Suprapubic skin (tissue), 4 donors: ENCODE results near the gene QPCTL. TPM values are rescaled to one million over a fixed set of nuclear protein-coding genes. Genes with fewer than 3 reads are reported as not detected.
A peak's percentile ranks its signal among the peaks of the same experiment; 100 is the strongest.
"Not testable (repeated sequence)": the region's sequence is repeated elsewhere in the genome, so short reads cannot be mapped to it uniquely, and the experiment has no call there.

Experiments
- DNase-seq, 2 donors: peaks; one replicate each; pipeline ENCODE4 v3.0.0-alpha.2; 2019; ENCODE audit warnings: low spot score in 2 of 2
- H3K27ac ChIP-seq: fragments of 200-600 bp; sonication (generic); one replicate; pipeline ENCODE4 v1.5.1; 2019
- H3K27me3 ChIP-seq: fragments of 200-600 bp; sonication (generic); one replicate; pipeline ENCODE4 v1.5.1; 2019
- H3K36me3 ChIP-seq: fragments of 200-600 bp; sonication (generic); one replicate; pipeline ENCODE4 v1.5.1; 2019
- H3K4me1 ChIP-seq: fragments of 200-600 bp; sonication (generic); one replicate; pipeline ENCODE4 v1.5.1; 2019
- H3K4me3 ChIP-seq: fragments of 200-600 bp; sonication (generic); one replicate; pipeline ENCODE4 v1.5.1; 2019; ENCODE audit warnings: mild to moderate bottlenecking
- H3K9me3 ChIP-seq: fragments of 200-600 bp; sonication (generic); one replicate; pipeline ENCODE4 v1.5.1; 2019
- EP300 ChIP-seq: sonication (generic); formaldehyde crosslinking; IDR thresholded peaks from one replicate; pipeline ENCODE4 v1.6.1; 2017; ENCODE audit warnings: antibody characterized with exemption
- POLR2A ChIP-seq, 2 donors: fragments of 450-650 bp; IDR thresholded peaks; one replicate each; pipeline ENCODE4 v1.6.1; 2017; ENCODE audit warnings: antibody characterized with exemption in 2 of 2, mild to moderate bottlenecking in 2 of 2, moderate library complexity in 2 of 2
- POLR2AphosphoS5 ChIP-seq, 3 donors: sonication (generic); formaldehyde crosslinking; IDR thresholded peaks; one replicate each; pipeline ENCODE4 v1.6.1; 2017; ENCODE audit warnings: antibody characterized with exemption in 3 of 3
- WGBS: methylation state at CpG from one replicate; pipeline ENCODE4 v1.1.5; 2018; 5-methylcytosine and 5-hydroxymethylcytosine counted together
- total RNA-seq, 4 donors: library from RNA; depleted of rRNA; stranded (reverse); fragments of >200 nt; gene quantifications; one replicate each; pipeline ENCODE4 v1.1.0, GENCODE V29; 2016
- TF ChIP-seq, protein P1 (sequence below), 2 donors: fragments of 200-600 bp in 1 of 2; fragments of 450-650 bp in 1 of 2; sonication (generic) in 1 of 2; IDR thresholded peaks; one replicate each; pipeline ENCODE4 v1.5.1; 2016 to 2019; ENCODE audit warnings: antibody characterized with exemption in 2 of 2, mild to moderate bottlenecking in 1 of 2, moderate library complexity in 1 of 2

Gene QPCTL
- total RNA-seq, 4 donors from 2014 or later, result 5.9 to 11.4 (median 8.4) TPM

DNA sequence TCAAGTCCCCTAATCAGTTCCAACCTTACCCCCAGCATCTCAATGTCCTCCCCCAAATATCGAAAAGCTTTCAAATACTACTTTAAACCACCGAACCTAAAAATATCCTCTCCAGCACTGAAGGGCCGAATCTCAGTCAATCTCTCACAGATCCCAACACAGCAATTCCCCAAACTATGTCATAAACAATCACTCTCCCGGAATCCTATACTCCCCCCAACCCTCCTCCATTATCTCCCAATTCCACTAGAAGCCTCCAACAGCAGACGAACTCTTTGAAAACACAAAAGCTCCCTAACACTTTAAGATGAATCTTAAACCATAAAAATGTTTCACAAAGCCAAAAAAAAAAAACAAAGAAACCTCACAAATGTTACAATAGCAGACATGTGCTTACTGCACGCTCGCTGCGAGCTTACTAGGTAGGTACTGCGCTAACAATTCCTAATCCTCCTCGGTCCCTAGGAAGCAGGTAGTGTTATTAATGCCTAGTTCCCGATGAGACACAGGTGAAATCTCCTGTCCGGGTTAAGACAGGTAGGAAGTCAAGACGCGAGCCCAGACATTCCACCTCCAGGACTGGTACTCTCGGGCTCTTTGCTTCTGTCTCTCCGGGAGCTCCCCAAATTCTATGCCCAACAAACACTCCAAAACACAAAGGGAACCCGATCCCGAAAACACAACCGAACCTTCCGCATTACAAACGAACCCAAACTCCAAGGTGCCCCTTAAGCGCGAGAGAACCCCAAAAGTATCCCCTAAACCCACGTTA lies 24.1 kb downstream of the QPCTL start:
- Histone ChIP-seq H3K9me3 (no peaks in the 10 kb centered on the region), H3K4me3 (peak overlapping the region; percentile 68), H3K36me3 (peaks cover 18% of the 10 kb centered on the region), H3K27ac (peak overlapping the region; percentile 91), H3K4me1 (peaks cover 32% of the 10 kb centered on the region), H3K27me3 (no peaks in the 10 kb centered on the region)
- no peak for DNase-seq
- WGBS, result 2% methylated on average over 24 of the region's 24 CpGs
- TF ChIP-seq EP300 (no peak), POLR2A (IDR thresholded peaks at IDR 0.05) (no peak), POLR2AphosphoS5 (IDR thresholded peaks at IDR 0.05) (no peak)
- TF ChIP-seq, protein P1, sequence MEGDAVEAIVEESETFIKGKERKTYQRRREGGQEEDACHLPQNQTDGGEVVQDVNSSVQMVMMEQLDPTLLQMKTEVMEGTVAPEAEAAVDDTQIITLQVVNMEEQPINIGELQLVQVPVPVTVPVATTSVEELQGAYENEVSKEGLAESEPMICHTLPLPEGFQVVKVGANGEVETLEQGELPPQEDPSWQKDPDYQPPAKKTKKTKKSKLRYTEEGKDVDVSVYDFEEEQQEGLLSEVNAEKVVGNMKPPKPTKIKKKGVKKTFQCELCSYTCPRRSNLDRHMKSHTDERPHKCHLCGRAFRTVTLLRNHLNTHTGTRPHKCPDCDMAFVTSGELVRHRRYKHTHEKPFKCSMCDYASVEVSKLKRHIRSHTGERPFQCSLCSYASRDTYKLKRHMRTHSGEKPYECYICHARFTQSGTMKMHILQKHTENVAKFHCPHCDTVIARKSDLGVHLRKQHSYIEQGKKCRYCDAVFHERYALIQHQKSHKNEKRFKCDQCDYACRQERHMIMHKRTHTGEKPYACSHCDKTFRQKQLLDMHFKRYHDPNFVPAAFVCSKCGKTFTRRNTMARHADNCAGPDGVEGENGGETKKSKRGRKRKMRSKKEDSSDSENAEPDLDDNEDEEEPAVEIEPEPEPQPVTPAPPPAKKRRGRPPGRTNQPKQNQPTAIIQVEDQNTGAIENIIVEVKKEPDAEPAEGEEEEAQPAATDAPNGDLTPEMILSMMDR (IDR thresholded peaks at IDR 0.05), result no peak

DNA sequence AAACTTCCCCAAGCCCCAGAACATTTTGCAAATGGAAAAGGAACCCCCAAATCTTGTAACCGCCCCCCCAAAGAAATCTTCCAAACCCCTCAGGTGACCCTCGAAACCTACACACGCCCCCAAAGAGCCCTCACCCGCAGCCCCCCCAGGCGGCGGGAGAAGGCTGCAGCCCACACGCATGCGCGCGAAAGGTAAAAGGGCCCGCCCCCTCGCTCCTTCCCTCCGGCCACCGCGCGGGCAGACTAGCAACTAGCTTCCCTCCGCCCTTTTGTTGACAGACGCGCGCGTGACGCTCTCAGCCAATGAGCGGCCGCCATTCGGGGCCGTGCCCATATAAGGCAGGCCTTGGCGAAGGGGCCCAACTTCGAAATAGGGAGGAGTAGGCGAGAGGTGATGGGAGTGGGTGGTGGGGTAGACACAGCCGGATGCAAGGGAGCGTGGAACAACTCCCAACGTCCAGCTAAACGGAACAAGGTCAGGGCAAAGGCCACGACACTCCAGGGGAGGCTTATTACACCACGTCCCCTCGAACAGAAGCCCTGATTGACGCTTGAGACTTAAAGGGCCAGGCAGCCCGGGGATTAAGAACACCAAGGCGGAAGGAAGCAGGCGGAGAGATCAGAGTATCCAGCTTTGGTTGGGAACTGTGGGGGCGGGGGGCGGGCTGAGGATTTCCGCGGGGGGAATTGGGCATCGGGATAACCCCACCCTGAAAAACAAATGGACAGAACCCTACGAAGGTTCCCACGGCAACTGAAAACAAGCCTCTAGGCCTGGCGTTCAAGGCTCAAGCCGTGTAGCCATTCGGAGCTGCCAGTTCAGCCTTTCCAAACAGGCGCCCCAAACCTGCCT lies 24.9 kb downstream of the QPCTL start:
- TF ChIP-seq, protein P1 (IDR thresholded peaks at IDR 0.05), result peak in 1 of 2 donors; percentile 14
- TF ChIP-seq EP300, result no peak
- peak; percentile 23 to 94 (median 82) for TF ChIP-seq POLR2AphosphoS5 (IDR thresholded peaks at IDR 0.05)
- TF ChIP-seq POLR2A (IDR thresholded peaks at IDR 0.05), result no peak
- H3K27me3 ChIP-seq, result no peaks in the 10 kb centered on the region
- H3K4me1 ChIP-seq, result peaks cover 38% of the 10 kb centered on the region
- H3K36me3 ChIP-seq, result peaks cover 9% of the 10 kb centered on the region
- 1% methylated on average over 48 of the region's 51 CpGs for WGBS
- DNase-seq, result peak; percentile 99
- H3K9me3 ChIP-seq, result no peaks in the 10 kb centered on the region
- H3K4me3 ChIP-seq, result peak overlapping the region; percentile 68
- H3K27ac ChIP-seq, result peak overlapping the region; percentile 91

DNA sequence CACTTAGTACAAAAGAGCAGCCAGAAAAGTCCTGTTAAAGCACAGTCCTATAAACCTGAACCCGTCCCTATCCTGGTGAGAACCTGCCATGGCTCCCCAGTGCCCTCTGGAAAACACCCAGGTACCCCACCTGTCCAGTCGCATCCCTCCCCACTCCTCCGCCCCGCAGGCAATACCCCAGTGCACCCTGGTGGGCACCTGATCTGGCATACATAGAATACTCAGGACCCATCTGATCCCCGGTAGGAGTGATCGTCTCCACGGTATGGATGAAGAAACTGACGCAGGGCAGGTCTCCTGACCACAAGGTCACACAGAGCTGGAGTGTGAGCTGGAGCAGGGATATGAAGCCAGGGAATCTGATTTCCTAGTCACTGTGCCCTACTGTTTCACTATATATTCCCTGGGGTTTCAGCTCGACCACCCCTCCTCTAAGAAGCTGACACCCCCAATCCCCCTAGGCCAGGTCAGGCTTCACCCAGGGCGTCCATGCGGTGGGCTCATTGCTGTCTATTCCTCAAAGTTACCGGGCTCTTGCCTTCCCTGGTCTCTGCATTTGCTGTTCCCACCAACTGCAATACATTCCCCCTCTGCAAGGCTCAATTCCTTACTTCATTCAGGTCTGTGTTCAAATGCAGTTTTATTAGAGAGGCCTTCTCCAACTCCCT lies 25.7 kb downstream of the QPCTL start:
- no peak for DNase-seq
- H3K4me1 ChIP-seq, result peaks cover 43% of the 10 kb centered on the region

DNA sequence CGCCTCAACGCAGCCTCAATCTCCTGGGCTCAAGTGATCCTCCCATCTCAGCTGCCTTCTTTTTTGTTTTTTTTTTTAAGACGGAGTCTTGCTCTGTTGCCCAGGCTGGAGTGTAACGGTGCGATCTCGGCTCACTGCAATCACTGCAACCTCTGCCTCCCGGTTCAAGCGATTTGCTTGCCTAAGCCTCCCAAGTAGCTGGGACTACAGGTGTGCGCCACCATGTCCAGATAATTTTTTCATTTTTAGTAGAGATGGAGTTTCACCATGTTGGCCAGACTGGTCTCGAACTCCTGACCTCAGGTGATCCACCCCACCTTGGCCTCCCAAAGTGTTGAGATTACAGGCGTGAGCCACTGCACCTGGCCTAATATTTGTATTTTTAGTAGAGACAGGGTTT lies 27.6 kb downstream of the QPCTL start:
- not testable (repeated sequence) for H3K27ac ChIP-seq, H3K4me3 ChIP-seq, H3K27me3 ChIP-seq, H3K9me3 ChIP-seq, DNase-seq
- WGBS, result 97% methylated on average over 11 of the region's 11 CpGs
- Histone ChIP-seq H3K36me3 (peaks cover 10% of the 10 kb centered on the region), H3K4me1 (peaks cover 44% of the 10 kb centered on the region)

More for the DNA sequence above, 25.7 kb downstream of the QPCTL start:
- Histone ChIP-seq H3K4me3 (peak overlapping the region; percentile 68), H3K27ac (peak overlapping the region; percentile 91), H3K9me3 (no peaks in the 10 kb centered on the region), H3K36me3 (peaks cover 2% of the 10 kb centered on the region), H3K27me3 (no peaks in the 10 kb centered on the region)
- WGBS, result 46% methylated on average over 11 of the region's 12 CpGs
- TF ChIP-seq, protein P1 (IDR thresholded peaks at IDR 0.05), result no peak

DNA sequence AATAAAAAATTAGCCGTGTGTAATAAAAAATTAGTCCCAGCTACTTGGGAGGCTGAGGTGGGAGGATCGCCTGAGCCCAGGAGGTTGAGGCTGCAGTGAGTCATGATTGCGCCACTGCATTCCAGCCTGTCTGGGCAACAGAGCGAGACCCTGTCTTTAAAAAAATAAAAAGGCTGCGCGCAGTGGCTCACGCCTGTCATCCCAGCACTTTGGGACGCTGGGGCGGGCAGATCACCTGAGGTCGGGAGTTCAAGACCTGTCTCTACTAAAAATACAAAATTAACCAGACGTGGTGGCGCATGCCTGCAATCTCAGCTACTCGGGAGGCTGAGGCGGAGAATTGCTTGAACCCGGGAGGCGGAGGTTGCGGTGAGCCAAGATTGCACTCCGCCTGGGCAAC lies 36.2 kb downstream of the QPCTL start:
- H3K36me3 ChIP-seq, result peaks cover 11% of the 10 kb centered on the region
- H3K9me3 ChIP-seq, H3K4me3 ChIP-seq, H3K27me3 ChIP-seq, DNase-seq, H3K27ac ChIP-seq: not testable (repeated sequence)
- peaks cover 27% of the 10 kb centered on the region for H3K4me1 ChIP-seq
- 90% methylated on average over 18 of the region's 18 CpGs for WGBS

DNA sequence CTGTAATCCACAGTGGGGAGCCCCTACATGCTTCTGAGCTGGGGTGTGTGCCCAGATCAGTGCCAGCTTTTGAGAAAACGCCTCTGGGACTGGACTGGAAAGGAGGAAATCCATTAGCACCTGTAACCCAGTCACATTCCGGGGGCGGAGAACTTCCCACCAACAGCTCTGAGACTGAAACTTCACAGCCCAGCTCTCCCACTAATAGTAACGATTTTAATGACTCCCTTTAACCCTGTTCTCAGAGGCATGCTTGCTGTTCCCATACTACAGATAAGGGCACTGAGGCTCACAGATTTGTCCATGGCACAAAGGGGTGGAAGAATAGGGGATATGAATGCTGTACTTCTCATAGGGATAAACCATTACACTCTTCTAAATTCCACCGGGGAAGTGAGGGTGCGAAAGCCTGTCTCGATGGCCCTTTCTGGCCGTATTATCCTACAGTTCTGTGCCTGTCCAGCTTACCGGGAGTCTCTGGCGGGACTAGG lies 37.4 kb downstream of the QPCTL start:
- Histone ChIP-seq H3K36me3 (peaks cover 9% of the 10 kb centered on the region), H3K27ac (peak overlapping the region; percentile 83), H3K4me1 (peaks cover 27% of the 10 kb centered on the region), H3K9me3 (no peaks in the 10 kb centered on the region), H3K27me3 (no peaks in the 10 kb centered on the region), H3K4me3 (peak overlapping the region; percentile 95)
- TF ChIP-seq POLR2A (IDR thresholded peaks at IDR 0.05) (no peak), POLR2AphosphoS5 (IDR thresholded peaks at IDR 0.05) (no peak), EP300 (no peak)
- TF ChIP-seq, protein P1 (IDR thresholded peaks at IDR 0.05), result no peak
- WGBS, result 3% methylated on average over 10 of the region's 10 CpGs
- no peak for DNase-seq
